GM10248 (cell line): Measurements from ENCODE around the gene SNRPD1.
"Not testable (repeated sequence)": the region's sequence is repeated elsewhere in the genome, so short reads cannot be mapped to it uniquely, and the experiment has no call there.

Source experiments
- CTCF ChIA-PET: fragments of 300-600 bp; sonication (Branson Sonifier 250); formaldehyde crosslinking; extraction: SDS; loops from one replicate; lab custom pipeline; 2021; ENCODE audit warnings: antibody characterized with exemption; lab: Yijun Ruan, JAX
- POLR2A ChIA-PET: fragments of 350-650 bp; sonication (Branson Sonifier 250); formaldehyde crosslinking; extraction: SDS; loops from one replicate; lab custom pipeline; 2020; ENCODE audit warnings: antibody characterized with exemption; lab: Yijun Ruan, JAX
- DNase-seq: peaks from one replicate; pipeline ENCODE4 v3.0.0; 2012; ENCODE audit errors: extremely low spot score
- CTCF ChIP-seq: IDR thresholded peaks from 2 replicates; pipeline ENCODE4 v1.5.1; 2012; ENCODE audit warnings: mild to moderate bottlenecking, low read depth; ENCODE audit errors: extremely low read depth, missing control alignments, control extremely low read depth

SNRPD1 gene

GRCh38 chr18:21636769-21637168 lies 24.7 kb downstream of the SNRPD1 start:
- no peak for DNase-seq
- ChIA-PET CTCF (interaction anchor here (0.9 to 2.1 kb wide), 3 partner anchors 8 to 36 kb away, joined by 3 to 5 read pairs (median 3); partner anchors contain the start of gene SNRPD1), POLR2A (no interaction called here)

GRCh38 chr18:21638822-21639221 lies 26.7 kb downstream of the SNRPD1 start:
- DNase-seq = no peak
- ChIA-PET POLR2A (no interaction called here), CTCF (no interaction called here)
- no peak for TF ChIP-seq CTCF

More at GRCh38 chr18:21636769-21637168, 24.7 kb downstream of the SNRPD1 start:
- no peak for TF ChIP-seq CTCF

- CTCF ChIA-PET = interaction anchor here (1.3 to 1.5 kb wide), 2 partner anchors 40 to 46 kb away, joined by 3 read pairs; partner anchors contain the start of gene ESCO1
- POLR2A ChIA-PET = not testable (repeated sequence)
These were observed 28.3 kb downstream of the SNRPD1 start for GRCh38 chr18:21640375-21640774.

GRCh38 chr18:21650311-21650710 lies 38.2 kb downstream of the SNRPD1 start:
- CTCF ChIA-PET = interaction anchor here (0.7 kb wide), 1 partner anchor 10 kb away, joined by 4 read pairs; no protein-coding TSS in a partner anchor
- DNase-seq = no peak
- POLR2A ChIA-PET = no interaction called here
- no peak for TF ChIP-seq CTCF

More at GRCh38 chr18:21640375-21640774, 28.3 kb downstream of the SNRPD1 start:
- not testable (repeated sequence) for DNase-seq

GRCh38 chr18:21652073-21652472 lies 40.0 kb downstream of the SNRPD1 start:
- DNase-seq = no peak
- ChIA-PET POLR2A (no interaction called here), CTCF (interaction anchor here (2.3 to 3.0 kb wide), 2 partner anchors 10 to 12 kb away, joined by 6 read pairs; no protein-coding TSS in a partner anchor)
- no peak for TF ChIP-seq CTCF

GRCh38 chr18:21653361-21653760 lies 41.2 kb downstream of the SNRPD1 start:
- ChIA-PET POLR2A (no interaction called here), CTCF (interaction anchor here (1.2 to 3.0 kb wide), 5 partner anchors 8 to 25 kb away, joined by 3 to 6 read pairs (median 4); no protein-coding TSS in a partner anchor)
- no peak for DNase-seq
- TF ChIP-seq CTCF = no peak

- CTCF ChIA-PET = no interaction called here
- no peak for TF ChIP-seq CTCF
- POLR2A ChIA-PET = no interaction called here
- DNase-seq = no peak
These were observed 44.3 kb downstream of the SNRPD1 start for GRCh38 chr18:21656402-21656801.
